ENCODE data around the gene VWA3A.
"Not testable (repeated sequence)": the region's sequence is repeated elsewhere in the genome, so short reads cannot be mapped to it uniquely, and the experiment has no call there.

- not testable (repeated sequence) for TF ChIP-seq CTCF (IDR thresholded peaks at IDR 0.05; ENCODE audit: borderline replicate concordance, extremely low read depth, low read length, poor library complexity, severe bottlenecking); EZH2 (IDR thresholded peaks at IDR 0.05; ENCODE audit: borderline replicate concordance, low read depth, low read length, severe bottlenecking)
These were observed 46.5 kb upstream of the VWA3A start for GRCh38 chr16:22045888-22046287.

Measured in DND-41 (cell line).